Prostate gland (tissue), 2 donors: ENCODE results near the gene CMTM5.

Experiments
- POLR2A ChIP-seq: fragments of 450-650 bp; IDR thresholded peaks from one replicate; pipeline ENCODE4 v1.6.1; 2016; ENCODE audit warnings: antibody characterized with exemption, mild to moderate bottlenecking
- POLR2AphosphoS5 ChIP-seq: sonication (generic); formaldehyde crosslinking; IDR thresholded peaks from one replicate; pipeline ENCODE4 v1.6.1; 2017; ENCODE audit warnings: antibody characterized with exemption
- TF ChIP-seq, protein P1 (sequence below), 4 experiments: fragments of 200-600 bp in 2 of 4; fragments of 450-650 bp in 2 of 4; sonication (generic) in 2 of 4; IDR thresholded peaks; 1 replicate in 3 of 4; 2 replicates in 1 of 4; pipeline ENCODE4 v1.5.1; 2016 to 2019; ENCODE audit warnings: antibody characterized with exemption in 4 of 4, mild to moderate bottlenecking in 2 of 4, moderate library complexity in 2 of 4

DNA sequence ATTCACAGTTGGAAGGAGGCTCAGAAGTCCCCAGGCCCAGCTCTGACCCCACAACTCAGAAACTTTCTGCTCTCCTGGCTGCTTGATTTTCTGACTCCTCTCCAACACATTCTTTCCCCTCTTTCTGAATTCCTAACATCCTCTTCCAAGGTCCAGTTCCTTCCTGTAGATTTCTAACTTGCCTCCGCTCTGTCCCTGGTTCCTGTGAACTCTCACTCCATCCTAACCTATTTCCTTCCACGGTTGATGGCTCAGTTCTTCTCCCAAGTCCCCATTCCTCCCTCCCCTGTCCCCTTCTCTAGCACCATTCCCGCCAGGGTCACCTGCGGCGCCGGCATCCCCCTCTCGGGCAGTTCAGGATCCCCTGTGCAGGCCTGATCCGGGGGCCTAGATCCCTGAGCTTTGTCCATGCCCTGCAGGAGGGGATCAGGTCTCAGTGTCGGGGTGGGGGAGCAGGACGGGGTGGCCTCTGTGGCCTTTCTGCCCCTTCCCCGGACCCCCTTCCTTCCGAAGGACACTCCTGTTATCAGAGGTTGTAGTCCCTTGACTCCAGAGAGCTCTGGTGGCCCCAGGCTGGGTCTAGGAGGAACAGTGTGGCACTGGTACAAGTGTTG is 18.2 kb upstream of the CMTM5 start:
- TF ChIP-seq POLR2A (no peak), POLR2AphosphoS5 (no peak)
- TF ChIP-seq, protein P1, sequence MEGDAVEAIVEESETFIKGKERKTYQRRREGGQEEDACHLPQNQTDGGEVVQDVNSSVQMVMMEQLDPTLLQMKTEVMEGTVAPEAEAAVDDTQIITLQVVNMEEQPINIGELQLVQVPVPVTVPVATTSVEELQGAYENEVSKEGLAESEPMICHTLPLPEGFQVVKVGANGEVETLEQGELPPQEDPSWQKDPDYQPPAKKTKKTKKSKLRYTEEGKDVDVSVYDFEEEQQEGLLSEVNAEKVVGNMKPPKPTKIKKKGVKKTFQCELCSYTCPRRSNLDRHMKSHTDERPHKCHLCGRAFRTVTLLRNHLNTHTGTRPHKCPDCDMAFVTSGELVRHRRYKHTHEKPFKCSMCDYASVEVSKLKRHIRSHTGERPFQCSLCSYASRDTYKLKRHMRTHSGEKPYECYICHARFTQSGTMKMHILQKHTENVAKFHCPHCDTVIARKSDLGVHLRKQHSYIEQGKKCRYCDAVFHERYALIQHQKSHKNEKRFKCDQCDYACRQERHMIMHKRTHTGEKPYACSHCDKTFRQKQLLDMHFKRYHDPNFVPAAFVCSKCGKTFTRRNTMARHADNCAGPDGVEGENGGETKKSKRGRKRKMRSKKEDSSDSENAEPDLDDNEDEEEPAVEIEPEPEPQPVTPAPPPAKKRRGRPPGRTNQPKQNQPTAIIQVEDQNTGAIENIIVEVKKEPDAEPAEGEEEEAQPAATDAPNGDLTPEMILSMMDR (IDR thresholded peaks at IDR 0.05), result no peak
